Measurements from ENCODE around the gene HLA-DOB.

DNA sequence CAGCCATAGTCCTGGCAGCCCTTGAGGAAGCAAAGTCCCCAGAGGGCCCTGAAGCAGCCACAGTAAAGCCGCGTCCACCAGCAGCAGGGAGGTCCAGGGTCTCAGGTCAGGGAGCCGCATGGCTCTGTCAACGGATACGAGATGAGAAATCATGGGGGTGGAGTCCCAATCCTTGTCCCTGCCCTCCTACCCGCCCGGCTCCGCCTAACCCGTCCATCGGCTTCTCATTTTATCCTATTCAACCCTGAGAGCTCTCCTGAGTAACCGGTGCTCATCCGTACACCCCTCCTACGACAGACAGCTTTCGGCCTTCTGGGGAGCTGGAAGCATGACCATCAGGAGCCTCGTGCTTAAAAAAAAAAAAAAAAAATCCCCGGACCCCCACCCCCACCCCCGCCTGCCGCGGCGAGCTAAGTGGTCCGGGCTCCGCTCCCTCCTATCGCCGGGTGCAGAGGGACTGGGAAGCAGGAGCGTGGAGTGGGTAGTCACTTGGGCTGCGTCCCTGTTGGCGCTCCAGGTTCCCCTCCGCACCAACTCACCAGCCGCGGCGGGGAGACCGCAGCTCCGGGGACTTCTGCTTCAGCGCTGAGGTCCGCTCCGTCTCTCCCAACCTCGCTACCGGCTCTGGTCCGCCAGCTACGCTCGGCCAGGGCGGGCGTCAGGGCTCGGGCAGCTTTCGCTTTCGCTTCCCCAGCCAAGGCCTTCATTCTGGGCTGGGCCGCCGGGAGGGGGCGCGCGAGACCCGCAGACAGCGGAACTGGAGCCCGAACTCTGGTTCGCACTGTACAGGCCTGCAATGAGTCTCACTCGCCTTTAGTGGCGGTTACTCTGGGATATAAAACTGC is 21.5 kb upstream of the HLA-DOB start, which contains the start of gene TAP2:
- TF ChIP-seq RAD21 (IDR thresholded peaks at IDR 0.05; ENCODE audit: low read depth) (peak; percentile 97), CTCF (IDR thresholded peaks at IDR 0.05 in 2 of 3, conservative IDR thresholded peaks at IDR 0.05 in 1 of 3; ENCODE audit: borderline replicate concordance in 1 of 3, insufficient read depth in 1 of 3, low read depth in 2 of 3, low read length in 2 of 3) (peak; percentile 88 to 96 (median 91)), YY1 (IDR thresholded peaks at IDR 0.05; ENCODE audit: extremely low read depth, insufficient replicate concordance, low read depth, low read length) (peak; percentile 50), POLR2A (IDR thresholded peaks at IDR 0.05; ENCODE audit: borderline replicate concordance, extremely low read depth, insufficient read depth, insufficient read length) (peak; percentile 84), EZH2 (IDR thresholded peaks at IDR 0.05) (no peak), ZNF274 (IDR thresholded peaks at IDR 0.05; ENCODE audit: low read depth, low read length) (no peak), SIN3A (IDR thresholded peaks at IDR 0.05; ENCODE audit: low read depth) (no peak; the same call in 1 of the 2 replicates), POLR2AphosphoS5 (IDR thresholded peaks at IDR 0.05; ENCODE audit: low read depth, low read length) (peak; percentile 75), EZH2phosphoT487 (IDR thresholded peaks at IDR 0.05; ENCODE audit: borderline replicate concordance) (no peak), CEBPB (IDR thresholded peaks at IDR 0.05; ENCODE audit: low read depth) (no peak), SP1 (IDR thresholded peaks at IDR 0.05; ENCODE audit: low read depth) (no peak), JUND (IDR thresholded peaks at IDR 0.05) (no peak), ZFX (IDR thresholded peaks at IDR 0.05) (peak; percentile 36; the same call in 1 of the 2 replicates)
- TF ChIP-seq, protein P1, sequence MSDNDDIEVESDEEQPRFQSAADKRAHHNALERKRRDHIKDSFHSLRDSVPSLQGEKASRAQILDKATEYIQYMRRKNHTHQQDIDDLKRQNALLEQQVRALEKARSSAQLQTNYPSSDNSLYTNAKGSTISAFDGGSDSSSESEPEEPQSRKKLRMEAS (IDR thresholded peaks at IDR 0.05): peak; percentile 76
